HG02870 (cell line): Measurements from ENCODE around the gene VPS33B.
"Not testable (repeated sequence)": the region's sequence is repeated elsewhere in the genome, so short reads cannot be mapped to it uniquely, and the experiment has no call there.

ENCODE experiments used
- ATAC-seq: cut with Tn5 transposase; IDR thresholded peaks from one replicate; pipeline ENCODE4 v1.9.1; 2021; ENCODE audit warnings: mild to moderate bottlenecking, moderate library complexity; ENCODE audit not compliant: unreplicated experiment

The VPS33B gene

DNA sequence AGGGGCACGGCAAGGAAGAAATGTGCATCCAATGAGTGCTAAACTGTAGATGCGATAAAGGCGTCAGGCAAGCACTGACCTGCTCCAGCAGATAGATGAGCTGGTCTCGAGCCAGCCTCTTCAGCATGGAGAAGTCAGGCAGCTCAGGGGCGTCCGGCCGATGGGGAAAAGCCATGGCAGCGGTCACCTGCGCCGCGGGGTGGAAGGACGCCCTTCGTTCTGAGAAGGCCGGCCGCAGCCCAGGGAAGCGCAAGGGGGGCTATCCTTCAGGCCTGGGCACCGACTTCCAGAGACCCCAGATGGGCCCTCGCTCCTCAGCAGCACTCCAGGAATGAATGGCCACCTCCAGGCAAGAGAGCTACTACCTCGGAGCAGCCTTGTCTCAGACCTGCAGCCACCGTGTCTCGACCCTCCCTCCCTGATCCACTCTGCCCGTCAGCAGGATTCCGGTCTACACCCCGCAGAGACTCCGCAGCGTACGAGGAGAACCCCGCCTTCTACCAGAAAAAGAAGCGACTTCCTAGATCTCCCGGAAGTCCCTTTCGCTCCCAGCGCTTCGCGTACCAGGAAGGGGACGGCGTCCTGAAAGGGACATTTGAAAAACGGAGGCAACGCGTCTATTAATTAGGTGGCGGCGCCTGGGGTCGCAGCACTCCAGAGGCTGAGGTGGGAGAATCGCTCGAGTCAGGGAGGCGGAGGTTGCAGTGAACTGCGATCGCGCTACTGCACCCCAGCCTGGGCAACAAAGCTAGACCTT lies at the start of gene VPS33B:
TSS of gene VPS33B (minus strand) at position 520 of the 757 bp plus-strand sequence. CDS start at position 175, 345 bp downstream.
- peak; percentile 74 for ATAC-seq

- no peak for ATAC-seq
These were observed 49.8 kb upstream of the VPS33B start for GRCh38 chr15:91072161-91072560.

DNA sequence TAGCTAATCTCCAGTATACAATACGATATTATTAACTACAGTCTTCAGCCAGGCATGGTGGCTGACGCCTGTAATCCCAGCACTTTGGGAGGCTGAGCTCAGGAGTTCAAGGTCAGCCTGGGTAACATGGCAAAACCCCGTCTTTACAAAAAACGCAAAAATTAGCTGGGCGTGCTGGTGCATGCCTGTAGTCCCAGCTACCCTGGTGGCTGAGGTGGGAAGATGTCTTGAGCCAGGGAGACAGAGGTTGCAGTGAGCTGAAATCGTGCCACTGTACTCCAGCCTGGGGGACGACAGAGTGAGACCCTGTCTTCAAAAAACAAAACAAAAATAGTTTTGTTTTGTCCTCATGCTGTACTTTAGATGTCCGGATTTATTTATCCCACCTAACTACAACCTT lies 48.5 kb upstream of the VPS33B start:
- no peak for ATAC-seq

DNA sequence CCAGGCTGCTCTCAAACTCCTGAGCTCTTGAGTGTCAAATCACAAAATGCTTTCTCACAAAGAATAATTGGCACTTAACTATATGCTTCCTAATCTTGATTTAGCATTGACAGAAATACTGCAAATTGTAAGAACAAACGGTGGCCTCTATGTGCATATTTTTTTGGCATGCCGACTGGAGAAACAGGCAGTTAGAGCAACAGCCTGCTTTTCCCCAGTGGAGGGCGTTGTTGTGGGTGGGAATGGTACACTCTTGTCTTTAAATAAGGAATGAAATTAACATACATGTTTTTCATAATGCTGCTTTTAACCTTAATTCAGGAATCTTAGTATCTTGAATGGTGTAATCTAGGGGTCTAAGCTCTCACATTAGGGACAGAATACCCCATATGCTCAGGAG lies 46.6 kb upstream of the VPS33B start:
- no peak for ATAC-seq

DNA sequence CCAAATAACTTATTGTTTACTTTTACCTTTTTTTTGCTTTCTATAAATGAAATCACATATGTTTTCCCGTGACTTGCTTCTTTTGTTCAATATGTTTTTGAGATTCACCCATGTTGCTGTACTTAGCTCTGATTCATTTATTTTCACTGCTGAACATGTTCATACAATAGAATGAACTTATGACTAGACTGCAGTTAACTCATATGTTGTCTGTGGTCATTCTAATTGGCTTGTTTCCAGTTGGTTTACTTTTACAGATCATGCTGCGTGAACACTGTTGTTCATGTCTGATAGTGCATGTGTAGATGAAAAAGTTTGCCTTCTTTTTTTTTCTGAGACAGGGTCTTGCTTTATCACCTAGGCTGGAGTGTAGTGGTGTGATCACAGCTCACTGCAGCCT lies 46.0 kb upstream of the VPS33B start:
- ATAC-seq, result no peak

GRCh38 chr15:91067036-91067435 lies 44.6 kb upstream of the VPS33B start:
- ATAC-seq, result no peak

GRCh38 chr15:91065505-91065904 lies 43.1 kb upstream of the VPS33B start:
- ATAC-seq, result no peak

- ATAC-seq, result no peak
These were observed 39.6 kb upstream of the VPS33B start for GRCh38 chr15:91061997-91062396.

- ATAC-seq, result no peak
These were observed 38.8 kb upstream of the VPS33B start for GRCh38 chr15:91061230-91061629.

- ATAC-seq, result no peak
These were observed 33.3 kb upstream of the VPS33B start for GRCh38 chr15:91055548-91056331.

GRCh38 chr15:91054816-91055215 lies 32.4 kb upstream of the VPS33B start:
- no peak for ATAC-seq

DNA sequence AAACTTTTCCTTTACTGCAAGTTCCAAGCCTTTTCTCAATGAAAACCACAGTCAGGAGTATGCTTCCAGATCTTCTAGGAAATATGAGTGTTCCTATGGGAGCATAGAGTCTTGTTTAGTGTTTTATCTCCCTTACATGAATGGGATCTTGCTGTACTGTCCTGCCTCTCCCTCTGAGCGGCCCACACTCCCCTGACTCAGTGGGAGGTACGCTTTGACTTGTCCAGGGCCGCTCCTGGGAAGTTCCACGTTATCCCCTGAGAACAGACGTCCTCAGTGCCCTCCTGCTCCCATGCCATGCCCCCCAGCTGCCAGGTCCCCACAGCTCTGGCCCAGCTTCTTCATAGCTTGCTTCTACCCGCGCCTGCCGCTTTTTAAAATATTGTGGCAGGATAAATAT lies 28.9 kb upstream of the VPS33B start:
- ATAC-seq, result no peak

DNA sequence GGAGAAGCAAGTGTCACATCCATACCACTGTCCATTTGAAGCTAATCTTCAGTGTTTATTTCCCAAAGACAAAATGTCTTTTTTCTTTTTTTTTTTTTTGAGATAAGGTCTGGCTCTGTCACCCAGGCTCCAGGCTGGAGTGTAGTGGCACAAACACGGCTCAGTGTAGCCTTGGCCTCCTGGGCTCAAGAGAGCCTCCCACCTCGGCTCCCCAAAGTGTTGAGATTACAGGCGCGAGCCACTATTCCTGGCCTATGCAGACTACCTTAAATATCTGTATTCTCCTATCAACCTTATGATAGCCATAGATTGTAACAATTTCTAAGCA lies 27.7 kb upstream of the VPS33B start:
- ATAC-seq, result no peak

GRCh38 chr15:91049378-91050127 lies 27.2 kb upstream of the VPS33B start:
- ATAC-seq, result no peak

DNA sequence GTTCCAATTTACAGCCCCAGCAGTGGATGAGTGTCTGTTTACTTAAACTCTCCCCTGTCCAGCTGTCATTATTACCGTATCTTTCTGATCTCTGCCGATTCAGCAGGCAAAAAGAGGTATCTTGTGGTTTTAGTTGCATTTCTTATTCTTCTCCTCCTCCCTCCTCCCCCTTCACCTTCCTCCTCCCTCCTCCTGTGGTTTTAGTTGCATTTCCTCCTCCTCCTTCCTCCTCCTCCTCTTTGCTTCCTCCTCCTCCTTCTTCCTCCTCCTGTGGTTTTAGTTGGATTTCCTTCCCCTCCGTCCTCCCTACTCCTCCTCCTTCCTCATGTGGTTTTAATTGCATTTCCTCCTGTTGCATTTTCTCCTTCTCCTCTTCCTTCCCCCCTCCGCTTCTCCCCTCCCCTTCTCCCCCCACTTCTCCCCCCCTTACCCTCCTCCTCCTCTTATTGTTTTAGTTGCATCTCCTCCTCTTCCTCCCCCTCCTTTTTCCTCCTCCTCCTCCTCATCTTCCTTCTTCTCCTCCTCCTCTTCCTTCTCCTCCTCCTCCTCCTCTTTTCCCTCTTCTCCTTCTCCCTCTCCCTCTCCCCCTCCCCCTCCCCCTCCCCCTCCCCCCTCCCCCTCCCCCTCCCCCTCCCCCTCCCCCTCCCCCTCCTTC lies 25.3 kb upstream of the VPS33B start:
- no peak for ATAC-seq

- ATAC-seq, result not testable (repeated sequence)
These were observed 23.7 kb upstream of the VPS33B start for GRCh38 chr15:91046056-91046455.

DNA sequence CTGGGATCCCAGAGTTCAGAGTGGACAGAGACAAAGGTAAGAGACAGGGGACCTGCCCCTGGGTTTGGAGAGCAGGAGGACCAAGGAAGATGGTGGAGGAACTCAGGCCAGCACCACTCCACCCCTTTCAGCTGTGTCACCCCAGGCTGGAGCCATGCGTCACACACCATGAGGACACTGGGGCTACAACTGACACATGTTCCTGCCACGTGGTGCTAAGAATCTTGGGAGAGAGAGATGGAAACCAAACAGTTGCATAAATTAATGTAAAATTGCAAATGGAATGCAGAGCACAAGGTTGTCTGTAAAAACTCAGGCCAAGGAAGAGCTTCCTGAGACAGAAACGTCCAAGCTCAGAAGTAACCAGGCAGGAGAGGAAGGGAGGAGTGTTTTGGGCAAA lies 22.7 kb upstream of the VPS33B start:
- ATAC-seq, result no peak

GRCh38 chr15:91043202-91043874 lies 20.9 kb upstream of the VPS33B start:
- no peak for ATAC-seq

DNA sequence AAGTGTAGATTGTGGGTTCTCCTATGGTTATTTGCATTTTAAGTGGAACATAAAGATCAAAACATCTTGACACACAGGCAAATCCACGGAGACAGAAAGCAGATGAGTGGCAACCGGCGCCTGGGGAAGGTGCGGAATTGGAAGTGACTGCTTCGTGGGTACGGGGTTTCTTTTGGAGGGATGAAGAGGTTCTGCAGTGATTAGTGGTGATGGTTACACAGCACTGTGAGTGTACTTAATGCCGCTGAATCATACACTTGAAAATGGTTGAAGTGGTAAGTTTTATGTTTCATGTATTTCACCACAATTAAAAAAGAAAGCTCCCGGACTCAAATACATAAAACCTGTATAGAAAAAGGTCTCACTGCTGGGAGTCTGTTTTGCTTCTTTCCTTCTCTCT lies 18.5 kb upstream of the VPS33B start:
- no peak for ATAC-seq

GRCh38 chr15:91039996-91040395 lies 17.6 kb upstream of the VPS33B start:
- no peak for ATAC-seq
